Adrenal gland (tissue), 12 donors: ENCODE results near the gene ZNF185. TPM values are rescaled to one million over a fixed set of nuclear protein-coding genes. Genes with fewer than 3 reads are reported as not detected.

Experiments
- DNase-seq, 7 donors: peaks; one replicate each; pipeline ENCODE4 v3.0.0-alpha.2; 2019 to 2020
- H3K27ac ChIP-seq, 5 donors: fragments of 200-600 bp; sonication (generic) in 4 of 5; 1 replicate in 3 of 5; 2 replicates in 2 of 5; pipeline versions ENCODE4 v1.5.1 to v1.8.0; 2016 to 2020; ENCODE audit warnings: mild to moderate bottlenecking in 1 of 5
- H3K27me3 ChIP-seq: fragments of 200-600 bp; 2 replicates; pipeline ENCODE4 v1.8.0; 2021
- H3K36me3 ChIP-seq, 2 donors: fragments of 200-600 bp; replicated peaks in 1 of 2; 1 replicate in 1 of 2; 2 replicates in 1 of 2; pipeline versions ENCODE4 v1.5.1 to v1.8.0; 2018 to 2022
- H3K4me1 ChIP-seq, 2 donors: fragments of 200-600 bp; replicated peaks in 1 of 2; 1 replicate in 1 of 2; 2 replicates in 1 of 2; pipeline versions ENCODE4 v1.5.1 to v1.8.0; 2018 to 2021
- H3K4me3 ChIP-seq, 4 donors: fragments of 200-600 bp; sonication (generic) in 3 of 4; one replicate each; pipeline ENCODE4 v1.5.1; 2016 to 2018
- H3K9me3 ChIP-seq, 3 donors: fragments of 200-600 bp; sonication (generic) in 1 of 3; replicated peaks in 1 of 3; 1 replicate in 2 of 3; 2 replicates in 1 of 3; pipeline versions ENCODE4 v1.5.1 to v1.8.0; 2016 to 2021
- CTCF ChIP-seq, 6 experiments: fragments of 450-650 bp in 4 of 6; fragments of 200-600 bp in 2 of 6; sonication (generic) in 1 of 6; IDR thresholded peaks; 1 replicate in 5 of 6; 2 replicates in 1 of 6; pipeline versions ENCODE4 v1.5.1 to v1.8.0; 2016 to 2021; ENCODE audit warnings: antibody characterized with exemption in 6 of 6, mild to moderate bottlenecking in 2 of 6, moderate library complexity in 1 of 6
- POLR2A ChIP-seq, 2 donors: fragments of 450-650 bp; IDR thresholded peaks; one replicate each; pipeline ENCODE4 v1.6.1; 2017; ENCODE audit warnings: antibody characterized with exemption in 2 of 2, mild to moderate bottlenecking in 2 of 2, moderate library complexity in 1 of 2
- WGBS, 4 donors: extraction: QIAGEN DNeasy Blood & Tissue Kit in 2 of 4; methylation state at CpG; one replicate each; pipeline versions ENCODE4 v1.1.5 to v1.1.7; 2013 to 2017; 5-methylcytosine and 5-hydroxymethylcytosine counted together
- intact Hi-C, 2 donors: fragments of 100-400 bp; cut with DNase I; formaldehyde crosslinking; loops; one replicate each; pipeline versions ENCODE4 v1.14.1 to v1.15.0; 2022 to 2023
- polyA plus RNA-seq, 3 donors: library from polyadenylated mRNA; stranded (reverse); fragments of 200-250 nt in 2 of 3; fragments of 350-450 nt in 1 of 3; fragmentation: Illumina TruSeq in 1 of 3; extraction: RNeasy Lipid Tissue Mini Kit (QIAGEN cat#74804) in 1 of 3; gene quantifications; one replicate each; pipeline ENCODE4 v1.2.3, GENCODE V29; 2013 to 2014
- total RNA-seq, 9 donors: library from RNA; depleted of rRNA in 4 of 9; stranded (reverse); fragments of >200 nt in 4 of 9; fragments of 120-200 nt in 1 of 9; fragmentation: NEBNext Ultra II Directional in 1 of 9; extraction: Animal tissue kit (Norgen Biotek cat#: 25700) in 1 of 9; gene quantifications; one replicate each; pipeline versions ENCODE4 v1.1.0 to v1.2.4, GENCODE V29; 2013 to 2023
- donor health status: healthy with polysubstance abuse.
- donor health status: Bipolar disorder and iron deficiency.
- donor health status: DM: yes; HTN: yes; CAD: no.
- donor health status: DM: no; HTN: no; CAD: no.
- donor health status: DM: no; HTN: no; CAD: no.
- donor health status: DM: yes; HTN: yes; CAD: no.

ZNF185 gene
- total and polyA plus RNA-seq, 12 donors: 1.4 to 303 (median 9.9) TPM

- Histone ChIP-seq H3K27me3 (no peaks in the 10 kb centered on the region), H3K4me3 (no peak overlapping the region), H3K4me1 (no peaks in the 10 kb centered on the region), H3K9me3 (no peaks in the 10 kb centered on the region), H3K27ac (no peak overlapping the region), H3K36me3 (no peaks in the 10 kb centered on the region)
- intact Hi-C loops: no loop called here
- TF ChIP-seq CTCF (IDR thresholded peaks at IDR 0.05) (no peak), POLR2A (IDR thresholded peaks at IDR 0.05) (no peak)
- WGBS, 4 donors: 83 to 92% (median 86%) methylated on average over 4 to 6 of the region's 6 CpGs
- DNase-seq: peak in 1 of 7 donors; percentile 3
These were observed 48.8 kb downstream of the ZNF185 start for GRCh38 chrX:152946681-152947080.

Other genes with a start within 250 kb of the ZNF185 start
- gene MAGEA3, start 199.3 kb upstream of the ZNF185 start, total RNA-seq: under 1 TPM in 2 of 9 donors, not detected in 7; 0.29 to 0.57 TPM
- gene MAGEA3, start 199.3 kb upstream of the ZNF185 start, polyA plus RNA-seq: not detected
- not detected for gene CSAG2, start 188.8 kb upstream of the ZNF185 start, total RNA-seq
- gene CSAG2, start 188.8 kb upstream of the ZNF185 start, polyA plus RNA-seq: not detected
- gene MAGEA2B, start 183.4 kb upstream of the ZNF185 start, total RNA-seq: not detected
- gene MAGEA2B, start 183.4 kb upstream of the ZNF185 start, polyA plus RNA-seq: not detected
- gene CSAG1, start 164.3 kb upstream of the ZNF185 start, total RNA-seq: not detected
- not detected for gene CSAG1, start 164.3 kb upstream of the ZNF185 start, polyA plus RNA-seq
- gene MAGEA12, start 164.3 kb upstream of the ZNF185 start, total RNA-seq: not detected
- not detected for gene MAGEA12, start 164.3 kb upstream of the ZNF185 start, polyA plus RNA-seq
- not detected for gene MAGEA2, start 144.2 kb upstream of the ZNF185 start, total RNA-seq
- not detected for gene MAGEA2, start 144.2 kb upstream of the ZNF185 start, polyA plus RNA-seq
- not detected for gene CSAG3, start 138.8 kb upstream of the ZNF185 start, total RNA-seq
- not detected for gene CSAG3, start 138.8 kb upstream of the ZNF185 start, polyA plus RNA-seq
- under 1 TPM in 1 of 9 donors, not detected in 8; 0.31 TPM for gene MAGEA6, start 128.4 kb upstream of the ZNF185 start, total RNA-seq
- gene MAGEA6, start 128.4 kb upstream of the ZNF185 start, polyA plus RNA-seq: not detected
- gene CETN2, start 67.3 kb upstream of the ZNF185 start, total RNA-seq: 10 to 100 TPM; 26.8 to 89.9 (median 34.0) TPM
- gene CETN2, start 67.3 kb upstream of the ZNF185 start, polyA plus RNA-seq: 100 to 1,000 TPM in 1 of 3 donors, 10 to 100 TPM in 2; 33.2 to 170 (median 56.2) TPM
- gene NSDHL, start 67.0 kb upstream of the ZNF185 start, total RNA-seq: 100 to 1,000 TPM in 2 of 9 donors, 10 to 100 TPM in 7; 12.9 to 215 (median 25.0) TPM
- 100 to 1,000 TPM in 1 of 3 donors, 10 to 100 TPM in 1, 1 to 10 TPM in 1; 7.1 to 228 (median 21.8) TPM for gene NSDHL, start 67.0 kb upstream of the ZNF185 start, polyA plus RNA-seq
- gene PNMA5, start 96.0 kb downstream of the ZNF185 start, total RNA-seq: not detected
- under 1 TPM in 2 of 3 donors, not detected in 1; 0.07 to 0.16 TPM for gene PNMA5, start 96.0 kb downstream of the ZNF185 start, polyA plus RNA-seq
- gene PNMA3, start 158.4 kb downstream of the ZNF185 start, total RNA-seq: 10 to 100 TPM in 1 of 9 donors, 1 to 10 TPM in 5, under 1 TPM in 3; 0.06 to 25.5 (median 1.5) TPM
- 1 to 10 TPM in 2 of 3 donors, under 1 TPM in 1; 0.55 to 4.1 (median 3.4) TPM for gene PNMA3, start 158.4 kb downstream of the ZNF185 start, polyA plus RNA-seq
- 1 to 10 TPM in 5 of 9 donors, under 1 TPM in 4; 0.34 to 4.3 (median 1.5) TPM for gene PNMA6A, start 174.4 kb downstream of the ZNF185 start, total RNA-seq
- 1 to 10 TPM in 2 of 3 donors, under 1 TPM in 1; 0.33 to 2.3 (median 2.1) TPM for gene PNMA6A, start 174.4 kb downstream of the ZNF185 start, polyA plus RNA-seq